Activated B cell treated with CpG ODN at 0.5 μM for 24 hours (primary cell): ENCODE results near the gene RHO. TPM values are rescaled to one million over a fixed set of nuclear protein-coding genes. Genes with fewer than 3 reads are reported as not detected.
"Not testable (repeated sequence)": the region's sequence is repeated elsewhere in the genome, so short reads cannot be mapped to it uniquely, and the experiment has no call there.

Experiments
- ATAC-seq: fragments of 200-7000 bp; cut with Tn5 transposase; one replicate; pipeline ENCODE4 v1.10.0; 2021; ENCODE audit warnings: low read depth, mild to moderate bottlenecking, moderate library complexity
- CTCF ChIA-PET: fragments of 350-600 bp; sonication (Branson Sonifier 250); formaldehyde crosslinking; loops from one replicate; lab custom pipeline; 2021; ENCODE audit warnings: antibody characterized with exemption; lab: Charles Lee
- POLR2A ChIA-PET: fragments of 350-600 bp; sonication (Branson Sonifier 250); formaldehyde crosslinking; loops from one replicate; lab custom pipeline; 2021; ENCODE audit warnings: antibody characterized with exemption; lab: Charles Lee
- DNase-seq: peaks from one replicate; pipeline ENCODE4 v3.0.0; 2022
- H3K27ac Mint-ChIP-seq: one replicate; pipeline ENCODE4 v1.8.0; 2020; ENCODE audit warnings: mixed read lengths
- H3K27me3 Mint-ChIP-seq: one replicate; pipeline ENCODE4 v1.8.0; 2021; ENCODE audit warnings: mixed read lengths
- H3K36me3 Mint-ChIP-seq: one replicate; pipeline ENCODE4 v1.8.0; 2021; ENCODE audit warnings: low read depth, mixed read lengths
- H3K4me1 Mint-ChIP-seq: one replicate; pipeline ENCODE4 v1.8.0; 2021; ENCODE audit warnings: mixed read lengths
- H3K4me3 Mint-ChIP-seq: one replicate; pipeline ENCODE4 v1.8.0; 2020; ENCODE audit warnings: mild to moderate bottlenecking, mixed read lengths
- H3K9me3 Mint-ChIP-seq: one replicate; pipeline ENCODE4 v1.8.0; 2020; ENCODE audit warnings: mixed read lengths
- intact Hi-C: fragments of 100-400 bp; cut with micrococcal nuclease; formaldehyde crosslinking; loops from one replicate; pipeline ENCODE4 v1.15.1; 2024
- total RNA-seq: library from RNA; stranded (reverse); gene quantifications from 2 replicates; pipeline ENCODE4 v1.2.3, GENCODE V29; 2022
- TF ChIP-seq, protein P1 (sequence below): fragments of 200-600 bp; IDR thresholded peaks from one replicate; pipeline ENCODE4 v1.8.0; 2022; ENCODE audit warnings: antibody characterized with exemption, mild to moderate bottlenecking

The RHO gene
- not detected in 2 replicates for total RNA-seq

DNA sequence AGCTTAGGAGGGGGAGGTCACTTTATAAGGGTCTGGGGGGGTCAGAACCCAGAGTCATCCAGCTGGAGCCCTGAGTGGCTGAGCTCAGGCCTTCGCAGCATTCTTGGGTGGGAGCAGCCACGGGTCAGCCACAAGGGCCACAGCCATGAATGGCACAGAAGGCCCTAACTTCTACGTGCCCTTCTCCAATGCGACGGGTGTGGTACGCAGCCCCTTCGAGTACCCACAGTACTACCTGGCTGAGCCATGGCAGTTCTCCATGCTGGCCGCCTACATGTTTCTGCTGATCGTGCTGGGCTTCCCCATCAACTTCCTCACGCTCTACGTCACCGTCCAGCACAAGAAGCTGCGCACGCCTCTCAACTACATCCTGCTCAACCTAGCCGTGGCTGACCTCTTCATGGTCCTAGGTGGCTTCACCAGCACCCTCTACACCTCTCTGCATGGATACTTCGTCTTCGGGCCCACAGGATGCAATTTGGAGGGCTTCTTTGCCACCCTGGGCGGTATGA, at the start of gene RHO:
TSS of gene RHO (plus strand) at position 51 of the 512 bp plus-strand sequence. CDS start at position 146, 95 bp downstream.
- H3K9me3 Mint-ChIP-seq = no peaks in the 10 kb centered on the region
- ChIA-PET CTCF (no interaction called here), POLR2A (no interaction called here)
- intact Hi-C loops = no loop called here
- ATAC-seq (no peak), DNase-seq (no peak)
- H3K4me1 Mint-ChIP-seq = peaks cover 21% of the 10 kb centered on the region
- no peak within 1 kb of the TSS for H3K4me3 Mint-ChIP-seq
- TF ChIP-seq, protein P1, sequence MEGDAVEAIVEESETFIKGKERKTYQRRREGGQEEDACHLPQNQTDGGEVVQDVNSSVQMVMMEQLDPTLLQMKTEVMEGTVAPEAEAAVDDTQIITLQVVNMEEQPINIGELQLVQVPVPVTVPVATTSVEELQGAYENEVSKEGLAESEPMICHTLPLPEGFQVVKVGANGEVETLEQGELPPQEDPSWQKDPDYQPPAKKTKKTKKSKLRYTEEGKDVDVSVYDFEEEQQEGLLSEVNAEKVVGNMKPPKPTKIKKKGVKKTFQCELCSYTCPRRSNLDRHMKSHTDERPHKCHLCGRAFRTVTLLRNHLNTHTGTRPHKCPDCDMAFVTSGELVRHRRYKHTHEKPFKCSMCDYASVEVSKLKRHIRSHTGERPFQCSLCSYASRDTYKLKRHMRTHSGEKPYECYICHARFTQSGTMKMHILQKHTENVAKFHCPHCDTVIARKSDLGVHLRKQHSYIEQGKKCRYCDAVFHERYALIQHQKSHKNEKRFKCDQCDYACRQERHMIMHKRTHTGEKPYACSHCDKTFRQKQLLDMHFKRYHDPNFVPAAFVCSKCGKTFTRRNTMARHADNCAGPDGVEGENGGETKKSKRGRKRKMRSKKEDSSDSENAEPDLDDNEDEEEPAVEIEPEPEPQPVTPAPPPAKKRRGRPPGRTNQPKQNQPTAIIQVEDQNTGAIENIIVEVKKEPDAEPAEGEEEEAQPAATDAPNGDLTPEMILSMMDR = no peak
- H3K27ac Mint-ChIP-seq = no peak within 1 kb of the TSS
- no peaks in the 10 kb centered on the region for H3K36me3 Mint-ChIP-seq
- no peaks in the 10 kb centered on the region for H3K27me3 Mint-ChIP-seq

DNA sequence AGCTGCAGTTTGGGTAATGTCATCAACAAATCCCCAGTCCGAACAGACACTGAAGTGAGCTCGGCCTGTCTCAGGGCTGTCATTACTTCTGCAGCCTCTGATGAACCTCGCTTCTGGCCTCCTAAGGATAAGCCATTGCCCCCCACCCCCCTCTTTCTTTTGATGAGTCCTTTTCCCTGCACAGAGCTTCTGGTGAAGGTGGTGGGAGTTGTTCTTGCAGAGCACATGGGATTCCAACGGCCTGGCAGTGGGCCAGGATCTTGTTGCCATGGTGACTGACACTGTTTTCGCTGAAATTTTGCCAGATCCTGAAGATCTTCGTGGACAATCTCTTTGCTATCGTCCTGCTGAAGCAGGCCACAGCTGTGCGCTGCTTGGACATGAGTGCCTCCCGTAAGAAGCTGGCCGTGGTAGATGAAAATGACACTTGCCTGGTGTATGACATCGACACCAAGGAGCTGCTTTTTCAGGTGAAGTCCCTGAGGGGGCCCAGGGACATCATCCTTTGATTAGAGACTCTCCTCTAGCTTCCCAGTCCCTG, 47.1 kb upstream of the RHO start:
- H3K4me3 Mint-ChIP-seq, POLR2A ChIA-PET, ATAC-seq: not testable (repeated sequence)

GRCh38 chr3:129481766-129482332, 46.6 kb upstream of the RHO start:
- ATAC-seq (no peak), DNase-seq (no peak)
- Mint-ChIP-seq H3K9me3 (no peaks in the 10 kb centered on the region), H3K27ac (no peak overlapping the region), H3K4me1 (no peaks in the 10 kb centered on the region), H3K4me3 (no peak overlapping the region), H3K36me3 (peaks cover 47% of the 10 kb centered on the region), H3K27me3 (no peaks in the 10 kb centered on the region)
- TF ChIP-seq, protein P1 = no peak
- POLR2A ChIA-PET = no interaction called here
- intact Hi-C loops = no loop called here
- CTCF ChIA-PET = interaction anchor here (0.5 to 1.8 kb wide), 2 partner anchors 8 to 345 kb away, joined by 4 to 8 read pairs; no protein-coding TSS in a partner anchor

More for the DNA sequence above, 47.1 kb upstream of the RHO start:
- CTCF ChIA-PET = interaction anchor here (1.8 kb wide), 1 partner anchor 9 kb away, joined by 8 read pairs; no protein-coding TSS in a partner anchor
- H3K9me3 Mint-ChIP-seq, intact Hi-C loops, H3K27ac Mint-ChIP-seq, DNase-seq, H3K27me3 Mint-ChIP-seq, H3K4me1 Mint-ChIP-seq: not testable (repeated sequence)
- H3K36me3 Mint-ChIP-seq = peaks cover 53% of the 10 kb centered on the region

- H3K4me1 Mint-ChIP-seq = no peaks in the 10 kb centered on the region
- DNase-seq (no peak), ATAC-seq (no peak)
- peaks cover 39% of the 10 kb centered on the region for H3K36me3 Mint-ChIP-seq
- ChIA-PET POLR2A (no interaction called here), CTCF (interaction anchor here (0.5 kb wide), 1 partner anchor 344 kb away, joined by 4 read pairs; no protein-coding TSS in a partner anchor)
- intact Hi-C loops = no loop called here
- H3K27ac Mint-ChIP-seq = no peak overlapping the region
- H3K27me3 Mint-ChIP-seq = no peaks in the 10 kb centered on the region
- H3K4me3 Mint-ChIP-seq = no peak overlapping the region
- no peaks in the 10 kb centered on the region for H3K9me3 Mint-ChIP-seq
- TF ChIP-seq, protein P1 = no peak
Observed at GRCh38 chr3:129482721-129483120, 45.7 kb upstream of the RHO start.

- Mint-ChIP-seq H3K9me3 (no peaks in the 10 kb centered on the region), H3K4me1 (no peaks in the 10 kb centered on the region), H3K27me3 (no peaks in the 10 kb centered on the region), H3K36me3 (peaks cover 34% of the 10 kb centered on the region), H3K27ac (no peak overlapping the region), H3K4me3 (no peak overlapping the region)
- TF ChIP-seq, protein P1 = no peak
- ChIA-PET POLR2A (no interaction called here), CTCF (no interaction called here)
- intact Hi-C loops = no loop called here
- ATAC-seq (no peak), DNase-seq (no peak)
Observed at GRCh38 chr3:129483870-129484269, 44.6 kb upstream of the RHO start.

DNA sequence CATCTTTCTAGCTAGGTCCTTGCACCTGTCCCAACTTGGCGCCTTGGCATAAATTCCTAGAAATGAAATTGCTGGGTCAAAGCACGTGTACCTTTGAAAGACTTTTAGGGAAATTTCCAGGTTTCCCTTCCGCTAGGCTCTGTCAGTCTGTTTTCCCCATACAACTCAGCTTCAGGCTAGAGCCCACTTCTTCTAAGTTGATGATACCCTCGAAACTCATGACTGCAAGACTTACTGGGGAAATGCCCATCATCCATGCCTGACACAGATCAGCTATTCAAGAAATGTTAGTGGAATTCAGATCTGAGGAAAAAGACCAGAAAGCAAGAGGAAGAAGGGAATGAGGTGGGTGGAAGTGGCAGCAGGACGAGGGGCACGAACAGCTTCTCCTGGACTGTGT, 43.3 kb upstream of the RHO start:
- POLR2A ChIA-PET, ATAC-seq, intact Hi-C loops, DNase-seq, H3K4me1 Mint-ChIP-seq, H3K27me3 Mint-ChIP-seq, H3K4me3 Mint-ChIP-seq, H3K9me3 Mint-ChIP-seq, H3K27ac Mint-ChIP-seq: not testable (repeated sequence)
- H3K36me3 Mint-ChIP-seq = peaks cover 29% of the 10 kb centered on the region
- CTCF ChIA-PET = interaction anchor here (1.0 kb wide), 1 partner anchor 449 kb away, joined by 3 read pairs; no protein-coding TSS in a partner anchor
